GM19025 (cell line): ENCODE measurements around the gene GDF9.

Experiments
- ATAC-seq: cut with Tn5 transposase; IDR thresholded peaks from one replicate; pipeline ENCODE4 v1.9.1; 2021; ENCODE audit warnings: mild to moderate bottlenecking, low read depth, moderate library complexity; ENCODE audit not compliant: unreplicated experiment

The GDF9 gene, protein sequence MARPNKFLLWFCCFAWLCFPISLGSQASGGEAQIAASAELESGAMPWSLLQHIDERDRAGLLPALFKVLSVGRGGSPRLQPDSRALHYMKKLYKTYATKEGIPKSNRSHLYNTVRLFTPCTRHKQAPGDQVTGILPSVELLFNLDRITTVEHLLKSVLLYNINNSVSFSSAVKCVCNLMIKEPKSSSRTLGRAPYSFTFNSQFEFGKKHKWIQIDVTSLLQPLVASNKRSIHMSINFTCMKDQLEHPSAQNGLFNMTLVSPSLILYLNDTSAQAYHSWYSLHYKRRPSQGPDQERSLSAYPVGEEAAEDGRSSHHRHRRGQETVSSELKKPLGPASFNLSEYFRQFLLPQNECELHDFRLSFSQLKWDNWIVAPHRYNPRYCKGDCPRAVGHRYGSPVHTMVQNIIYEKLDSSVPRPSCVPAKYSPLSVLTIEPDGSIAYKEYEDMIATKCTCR

GRCh38 chr5:132866342-132867045 is at the start of gene GDF9, which contains the start of gene UQCRQ:
GDF9 (minus strand) TSS chr5:132866469; CDS start chr5:132864533, 1,936 bp downstream.
UQCRQ (plus strand) TSS chr5:132866642; CDS start chr5:132866882, 240 bp downstream.
- peak; percentile 99 for ATAC-seq

DNA sequence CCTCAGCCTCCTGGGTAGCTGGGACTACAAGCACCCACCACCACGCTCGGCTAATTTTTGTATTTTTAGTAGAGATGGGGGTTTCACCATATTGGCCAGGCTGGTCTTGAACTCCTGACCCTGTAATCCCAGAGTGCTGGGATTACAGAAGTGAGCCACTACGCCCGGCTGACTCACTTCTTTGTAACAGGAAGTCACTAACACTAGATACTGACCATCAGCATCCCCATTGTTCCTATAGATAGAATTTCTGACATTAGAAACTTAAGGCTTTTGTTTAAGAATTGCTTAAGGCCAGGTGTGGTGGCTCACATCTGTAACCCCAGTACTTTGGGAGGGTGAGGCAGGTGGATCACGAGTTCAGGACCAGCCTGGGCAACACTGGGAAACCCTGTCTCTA is 49.4 kb upstream of the GDF9 start:
- no peak for ATAC-seq

DNA sequence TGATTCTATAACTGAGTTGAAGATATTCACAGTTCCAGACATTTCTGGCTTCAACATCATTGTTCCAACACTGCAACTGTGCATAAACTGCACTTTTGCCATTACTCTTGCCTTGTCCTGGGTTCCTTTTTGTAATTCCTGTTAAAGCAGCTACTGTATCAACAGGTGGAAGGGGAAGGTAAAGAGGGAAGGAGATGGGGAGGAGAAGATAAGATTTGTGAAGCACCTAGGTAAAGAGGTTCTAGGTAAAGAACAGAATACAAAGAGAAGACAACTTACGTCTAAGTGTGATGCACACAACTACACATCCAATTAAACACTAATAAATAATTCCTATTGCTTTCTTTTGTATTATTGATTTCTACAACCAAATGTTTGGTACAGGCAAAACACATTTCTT is 43.4 kb upstream of the GDF9 start:
- ATAC-seq = no peak

GRCh38 chr5:132907161-132907560 is 40.9 kb upstream of the GDF9 start:
- no peak for ATAC-seq

DNA sequence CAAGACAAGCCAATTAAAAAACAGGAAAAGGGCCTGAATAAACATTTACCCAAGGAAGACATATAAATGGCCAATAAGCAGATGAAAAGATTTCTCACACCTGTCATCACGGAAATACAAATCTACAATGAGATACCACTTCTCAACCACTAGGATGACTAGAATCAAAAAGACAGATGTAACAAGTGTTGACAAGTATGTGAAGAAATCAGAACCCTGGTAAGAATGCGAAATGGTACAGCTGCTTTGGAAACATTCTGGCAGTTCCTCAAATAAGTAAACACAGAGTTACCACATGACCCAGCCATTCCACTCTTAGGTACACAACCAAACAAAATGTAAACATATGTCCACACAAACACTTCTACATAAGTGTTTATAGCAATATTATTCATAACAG is 39.7 kb upstream of the GDF9 start:
- ATAC-seq = no peak

DNA sequence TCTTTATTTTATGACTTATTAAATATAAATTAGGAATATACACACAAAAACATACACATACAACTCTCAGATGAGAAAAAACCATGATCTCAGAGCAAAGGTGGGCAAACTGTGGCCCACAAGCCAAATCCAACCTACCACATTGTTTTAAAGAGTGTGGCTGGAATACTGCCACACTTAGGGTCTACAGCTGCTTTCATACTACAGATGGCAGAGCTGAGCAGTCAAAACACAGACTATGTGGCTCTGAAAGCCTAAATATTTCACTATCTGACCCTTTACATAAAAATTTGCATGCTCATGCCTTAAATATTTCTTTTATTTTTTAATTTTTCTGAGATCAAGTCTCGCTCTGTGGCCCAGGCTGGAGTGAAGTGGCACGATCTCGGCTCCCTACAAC is 35.5 kb upstream of the GDF9 start:
- no peak for ATAC-seq

DNA sequence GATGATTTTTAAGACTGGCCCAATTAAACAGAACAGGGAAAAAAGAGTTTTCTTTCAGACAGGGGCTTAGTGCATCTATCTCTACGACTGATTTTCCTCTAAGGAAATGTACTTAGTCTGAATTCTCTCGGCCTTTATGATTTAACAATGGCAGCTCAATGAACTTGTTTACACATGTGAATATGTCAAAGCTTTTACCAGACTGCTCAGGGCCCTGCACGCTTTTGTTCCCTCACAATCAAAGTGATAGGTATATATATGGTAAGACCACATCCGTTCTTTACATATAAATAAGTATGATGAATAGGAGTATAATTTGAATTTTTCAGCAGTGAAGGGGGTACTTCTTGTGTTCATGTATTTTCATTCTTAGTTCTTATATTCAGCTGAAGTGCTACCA is 34.8 kb upstream of the GDF9 start:
- ATAC-seq = no peak

- ATAC-seq = no peak
Measured at GRCh38 chr5:132898094-132898493, 31.8 kb upstream of the GDF9 start.

DNA sequence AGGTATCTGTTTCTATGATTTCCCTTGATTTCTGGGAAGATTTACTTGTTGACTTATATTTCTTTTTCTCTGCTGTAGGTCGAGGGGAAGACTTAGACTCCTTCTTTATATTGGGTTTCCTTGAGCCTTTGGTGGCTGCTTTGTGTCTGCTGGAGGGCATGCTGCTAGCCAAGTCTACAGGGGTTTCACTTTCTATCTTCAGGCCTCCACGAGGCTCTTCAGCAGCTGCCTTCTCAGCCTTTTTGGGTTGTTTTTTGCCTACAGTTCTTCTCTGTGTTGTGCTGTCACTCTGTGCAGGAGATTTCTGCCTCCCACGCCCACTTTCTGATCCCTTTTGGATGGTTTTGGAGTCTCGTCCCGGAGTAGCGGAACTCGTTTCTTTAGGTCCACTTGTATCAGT is 30.4 kb upstream of the GDF9 start:
- no peak for ATAC-seq

DNA sequence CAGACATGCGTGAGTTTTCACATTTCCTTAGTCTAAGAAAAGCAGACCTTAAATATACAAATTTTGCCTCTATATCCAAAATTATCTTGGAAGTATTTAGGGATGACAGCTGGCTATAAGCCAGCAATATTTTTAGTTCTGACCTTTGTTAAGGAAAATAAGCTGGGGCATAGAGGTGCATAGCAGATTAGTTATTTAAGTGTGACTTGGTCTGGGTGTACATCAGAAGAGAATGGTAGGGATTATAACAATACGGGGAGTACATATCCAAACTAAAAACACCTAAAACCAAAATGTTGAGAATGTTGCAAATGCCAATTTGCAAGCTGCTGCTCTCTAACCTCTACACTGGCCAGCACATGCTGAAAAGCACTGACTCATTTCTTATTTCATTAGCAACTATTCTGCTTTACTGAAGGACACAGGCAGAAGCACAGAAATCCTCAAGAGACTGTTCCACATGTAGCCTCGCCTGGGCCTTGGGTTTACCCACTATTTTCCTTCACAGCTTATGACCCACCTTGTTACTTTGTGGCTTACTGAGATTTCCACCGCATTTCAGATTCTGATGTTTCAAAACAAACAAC is 29.5 kb upstream of the GDF9 start:
- no peak for ATAC-seq

DNA sequence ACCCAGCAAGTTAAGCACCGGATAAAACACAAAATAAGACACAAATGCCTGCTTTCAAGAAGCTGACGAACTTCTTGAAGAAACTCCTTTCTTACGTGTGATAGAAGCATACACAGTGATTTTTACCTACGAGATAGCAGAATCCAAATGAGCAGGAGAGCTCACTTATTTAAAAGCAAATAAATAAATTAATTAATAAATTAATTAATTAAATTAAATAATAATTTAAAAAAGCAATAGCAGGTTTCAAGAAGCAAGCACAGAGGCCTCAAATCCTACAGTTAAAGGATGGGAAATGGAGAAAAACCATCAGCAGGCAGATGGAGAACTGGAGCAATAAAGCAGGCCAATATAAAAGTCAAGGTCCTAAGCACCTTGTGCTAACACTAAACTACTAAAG is 24.5 kb upstream of the GDF9 start:
- no peak for ATAC-seq

DNA sequence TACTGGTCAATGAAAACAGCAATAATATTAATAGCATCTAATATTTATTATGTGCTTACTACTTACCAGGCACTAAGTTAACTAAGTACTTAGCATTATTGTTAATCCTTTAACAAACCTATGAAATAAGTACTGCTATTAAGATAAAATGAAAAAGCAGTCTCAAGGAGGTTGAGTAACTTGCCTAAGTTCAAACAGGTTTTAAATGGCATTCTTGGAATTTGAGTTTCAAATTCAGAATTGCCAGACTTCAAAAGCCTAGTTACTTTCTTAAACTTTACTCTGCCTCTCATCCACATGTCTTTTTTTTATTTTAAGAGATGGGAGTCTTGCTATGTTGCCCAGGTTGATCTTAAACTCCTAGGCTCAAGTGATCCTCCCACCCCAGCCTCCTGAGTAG is 23.2 kb upstream of the GDF9 start:
- no peak for ATAC-seq

GRCh38 chr5:132887283-132887682 is 21.0 kb upstream of the GDF9 start:
- ATAC-seq = no peak

DNA sequence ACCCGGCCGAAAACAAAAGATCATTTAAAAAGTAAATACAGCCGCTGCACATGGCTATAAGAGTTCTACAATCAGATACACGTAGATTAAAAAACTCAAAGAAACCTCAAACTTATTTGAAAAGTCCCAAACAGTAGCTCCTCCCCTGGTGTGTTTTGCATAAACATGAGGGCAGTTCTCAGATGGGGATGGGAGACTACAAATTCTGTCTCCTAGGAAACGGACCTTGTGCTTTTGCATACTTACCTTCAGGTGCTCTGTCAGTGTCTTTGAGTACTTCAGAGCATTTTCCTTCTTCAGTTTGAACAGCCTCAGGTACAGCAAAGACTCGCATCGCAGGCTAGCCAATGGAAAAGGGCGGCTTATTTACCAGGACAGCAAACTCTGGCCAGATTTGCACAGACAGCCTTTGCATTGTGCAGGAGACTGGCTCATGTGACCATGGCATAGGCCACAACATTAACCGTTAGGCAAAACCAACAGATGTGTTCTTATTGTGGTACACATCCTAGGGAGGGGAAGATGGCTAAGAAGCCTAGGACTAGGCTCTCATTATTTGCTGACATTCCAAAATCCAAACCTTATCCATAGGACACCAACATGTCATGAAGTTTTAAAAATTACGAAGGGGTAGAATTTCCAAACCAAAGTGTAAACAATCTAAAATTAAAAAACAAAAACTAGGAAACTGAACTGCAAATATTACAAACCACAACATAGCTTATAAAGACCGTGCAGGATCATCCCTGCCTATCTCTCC is 20.0 kb upstream of the GDF9 start:
- ATAC-seq = no peak

DNA sequence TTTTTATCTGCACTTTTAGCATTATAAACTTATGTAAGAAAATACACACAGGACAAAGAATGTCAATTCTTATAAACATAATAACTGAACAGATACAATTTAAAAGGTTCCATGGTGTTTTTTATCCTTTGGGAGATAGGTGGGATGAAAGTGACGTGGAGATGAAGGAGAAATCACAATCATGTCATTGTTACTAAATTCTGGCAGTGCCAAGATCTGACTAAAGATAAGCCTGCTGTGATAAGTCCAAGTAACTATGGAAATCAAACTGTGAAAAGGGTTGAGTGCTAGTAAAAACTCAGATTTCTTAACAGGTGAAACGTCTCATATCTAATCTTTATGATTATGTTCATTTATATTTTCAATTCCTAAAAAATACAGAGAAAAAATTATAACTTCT is 18.3 kb upstream of the GDF9 start:
- ATAC-seq = no peak

DNA sequence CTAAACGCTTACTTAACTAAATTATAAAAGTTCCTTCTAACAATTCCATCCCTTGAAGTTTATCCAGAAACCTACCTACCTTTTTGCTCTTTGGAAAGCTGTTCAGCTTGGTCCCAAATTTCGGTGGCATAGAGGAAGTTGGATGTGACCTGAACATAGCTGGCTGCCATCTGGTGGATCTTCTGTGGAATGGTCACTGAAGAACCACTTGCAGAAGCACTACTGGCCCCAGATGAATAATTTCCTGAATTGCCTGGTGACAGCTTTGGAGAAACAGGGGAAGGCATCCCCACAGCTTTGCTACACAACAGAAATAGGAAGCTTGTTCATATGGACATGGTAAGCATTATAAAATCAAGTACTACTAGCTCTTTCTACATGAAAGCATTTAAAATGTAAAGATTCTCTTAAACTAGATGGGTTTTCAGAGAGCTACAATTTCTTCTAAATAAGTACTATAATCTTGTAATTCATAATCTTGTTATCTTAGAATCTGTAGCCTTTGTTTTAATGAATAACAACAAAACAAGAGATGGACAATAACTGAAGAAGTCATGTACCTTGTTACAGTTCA is 17.1 kb upstream of the GDF9 start:
- no peak for ATAC-seq

DNA sequence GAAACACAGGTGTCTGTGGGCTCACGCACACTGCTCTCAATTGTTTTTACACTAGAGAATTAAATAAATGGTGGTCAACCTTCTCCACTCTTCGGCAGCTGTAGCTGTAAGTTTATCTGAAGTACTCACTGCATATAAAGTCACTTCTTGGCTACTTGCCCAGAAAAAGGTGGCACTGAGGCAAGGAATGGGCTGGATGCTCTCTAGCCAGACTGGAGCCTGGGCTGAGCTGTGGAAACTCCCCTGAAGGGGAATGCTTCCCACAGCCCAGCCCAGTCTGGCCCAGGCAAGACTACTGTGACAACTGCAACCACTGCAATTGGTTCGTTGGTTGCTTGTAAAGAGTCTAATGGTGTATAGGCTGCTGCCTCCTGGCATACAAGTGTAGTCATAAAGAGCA is 11.7 kb upstream of the GDF9 start:
- no peak for ATAC-seq

DNA sequence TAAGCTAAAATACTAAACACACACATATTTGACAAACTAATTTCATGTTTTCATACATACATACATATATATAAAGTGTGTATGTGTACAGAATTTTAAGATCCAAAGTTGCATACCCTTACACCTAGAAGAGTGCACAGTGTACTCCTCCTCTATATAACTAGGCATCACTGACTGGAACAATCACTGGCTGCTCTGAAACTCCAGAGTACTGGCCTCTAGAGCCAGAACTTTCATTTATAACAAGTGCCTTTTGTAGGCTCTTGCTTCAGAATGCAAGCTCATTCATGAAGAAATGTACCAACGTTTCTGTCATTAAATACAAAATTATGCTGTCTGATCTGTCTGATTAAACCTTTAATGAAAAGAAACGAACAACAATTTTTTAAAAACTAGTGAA is 11.2 kb upstream of the GDF9 start:
- ATAC-seq = no peak

DNA sequence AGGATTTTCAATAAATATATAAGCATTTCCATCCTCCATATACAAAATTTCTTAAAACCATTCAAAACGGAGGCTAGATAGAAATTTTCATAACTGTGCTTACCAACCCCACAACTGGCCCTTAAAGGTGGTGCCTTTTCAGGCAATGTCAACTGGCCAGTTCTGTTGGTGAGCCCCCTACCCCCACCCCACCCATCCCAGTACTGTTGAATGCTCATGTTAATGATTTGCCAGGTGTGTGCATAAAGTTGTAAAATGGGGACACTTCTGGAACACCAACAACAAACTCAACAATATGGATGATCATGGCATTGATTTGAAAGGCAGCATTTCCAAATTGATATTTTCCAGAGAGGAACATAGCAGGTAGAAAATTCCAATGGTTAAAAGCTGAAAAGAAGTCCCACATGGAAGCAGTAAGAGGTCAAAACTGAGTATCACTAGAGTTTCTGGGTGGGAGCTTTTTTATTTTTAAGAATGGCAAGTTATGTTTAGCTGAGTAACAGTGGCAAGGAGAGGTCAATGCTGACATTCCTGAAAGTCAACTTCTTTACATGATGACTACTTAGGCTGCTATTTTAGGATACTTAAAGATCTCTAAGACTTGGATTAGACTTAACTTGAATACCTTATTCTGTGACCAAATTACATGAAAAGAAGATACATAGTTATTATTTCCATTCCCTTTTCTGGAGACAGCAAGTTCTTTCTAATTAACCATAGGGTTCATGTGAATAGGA is 9.9 kb upstream of the GDF9 start:
- ATAC-seq = no peak

GRCh38 chr5:132873930-132874271 is 7.6 kb upstream of the GDF9 start:
- no peak for ATAC-seq
